MG63 (cell line): ENCODE results near the gene KCNAB2. TPM values are rescaled to one million over a fixed set of nuclear protein-coding genes. Genes with fewer than 3 reads are reported as not detected.

Experiments used
- DNase-seq: peaks from one replicate; pipeline ENCODE4 v3.0.0-alpha.2; 2020
- H3K27me3 ChIP-seq: fragments of 250-450 bp; sonication (Bioruptor Pico); 2 replicates; pipeline ENCODE4 v1.5.1; 2020; ENCODE audit warnings: mild to moderate bottlenecking, moderate library complexity
- H3K36me3 ChIP-seq: fragments of 250-450 bp; sonication (Bioruptor Pico); 2 replicates; pipeline ENCODE4 v1.5.1; 2020; ENCODE audit warnings: mild to moderate bottlenecking, moderate library complexity
- H3K4me3 ChIP-seq: fragments of 250-450 bp; sonication (Bioruptor Pico); 2 replicates; pipeline ENCODE4 v1.5.1; 2020; ENCODE audit warnings: mild to moderate bottlenecking, moderate library complexity
- H3K9me3 ChIP-seq: fragments of 250-450 bp; sonication (Bioruptor Pico); 2 replicates; pipeline ENCODE4 v1.5.1; 2020; ENCODE audit warnings: mild to moderate bottlenecking, moderate library complexity
- total RNA-seq: library from RNA; depleted of rRNA; stranded (reverse); fragments of >200 nt; shearing (Covaris generic); gene quantifications from 2 replicates; pipeline ENCODE4 v1.2.3, GENCODE V29; 2014; ENCODE audit warnings: low replicate concordance

The KCNAB2 gene
- total RNA-seq, 1 experiment from 2014 or later, result 6.2 TPM

GRCh38 chr1:6040444-6040843 lies 5.2 kb upstream of the KCNAB2 start:
- Histone ChIP-seq H3K27me3 (no peaks in the 10 kb centered on the region), H3K36me3 (no peaks in the 10 kb centered on the region), H3K4me3 (no peak overlapping the region), H3K9me3 (no peaks in the 10 kb centered on the region)
- DNase-seq, result no peak

GRCh38 chr1:6040861-6041415 lies 4.8 kb upstream of the KCNAB2 start:
- Histone ChIP-seq H3K4me3 (no peak overlapping the region), H3K36me3 (no peaks in the 10 kb centered on the region), H3K27me3 (no peaks in the 10 kb centered on the region), H3K9me3 (no peaks in the 10 kb centered on the region)
- DNase-seq, result no peak

- peak; percentile 38 for DNase-seq
- H3K4me3 ChIP-seq, result no peak overlapping the region
- no peaks in the 10 kb centered on the region for H3K27me3 ChIP-seq
- no peaks in the 10 kb centered on the region for H3K9me3 ChIP-seq
- no peaks in the 10 kb centered on the region for H3K36me3 ChIP-seq
Observed at GRCh38 chr1:6041432-6042062, 4.1 kb upstream of the KCNAB2 start.

- H3K27me3 ChIP-seq, result no peaks in the 10 kb centered on the region
- no peaks in the 10 kb centered on the region for H3K9me3 ChIP-seq
- DNase-seq, result no peak
- H3K4me3 ChIP-seq, result no peak overlapping the region
- no peaks in the 10 kb centered on the region for H3K36me3 ChIP-seq
Observed at GRCh38 chr1:6043561-6043960, 2.1 kb upstream of the KCNAB2 start.

- Histone ChIP-seq H3K36me3 (no peaks in the 10 kb centered on the region), H3K27me3 (no peaks in the 10 kb centered on the region), H3K4me3 (no peak overlapping the region), H3K9me3 (no peaks in the 10 kb centered on the region)
- no peak for DNase-seq
Observed at GRCh38 chr1:6044481-6045109, 1.1 kb upstream of the KCNAB2 start.

GRCh38 chr1:6045110-6045502 lies 582 bp upstream of the KCNAB2 start:
- no peak for DNase-seq
- Histone ChIP-seq H3K36me3 (no peaks in the 10 kb centered on the region), H3K4me3 (no peak overlapping the region), H3K9me3 (no peaks in the 10 kb centered on the region), H3K27me3 (no peaks in the 10 kb centered on the region)

- Histone ChIP-seq H3K27me3 (no peaks in the 10 kb centered on the region), H3K9me3 (no peaks in the 10 kb centered on the region), H3K36me3 (no peaks in the 10 kb centered on the region), H3K4me3 (no peak overlapping the region)
- DNase-seq, result no peak
Observed at GRCh38 chr1:6046279-6046678, 591 bp downstream of the KCNAB2 start.

GRCh38 chr1:6048179-6048867 lies 2.6 kb downstream of the KCNAB2 start:
- Histone ChIP-seq H3K9me3 (no peaks in the 10 kb centered on the region), H3K4me3 (no peak overlapping the region), H3K36me3 (no peaks in the 10 kb centered on the region), H3K27me3 (no peaks in the 10 kb centered on the region)
- DNase-seq, result no peak

GRCh38 chr1:6049419-6049818 lies 3.7 kb downstream of the KCNAB2 start:
- no peak for DNase-seq
- Histone ChIP-seq H3K4me3 (no peak overlapping the region), H3K36me3 (no peaks in the 10 kb centered on the region), H3K27me3 (no peaks in the 10 kb centered on the region), H3K9me3 (no peaks in the 10 kb centered on the region)

- DNase-seq, result no peak
- no peaks in the 10 kb centered on the region for H3K27me3 ChIP-seq
- H3K36me3 ChIP-seq, result no peaks in the 10 kb centered on the region
- no peak overlapping the region for H3K4me3 ChIP-seq
- no peaks in the 10 kb centered on the region for H3K9me3 ChIP-seq
Observed at GRCh38 chr1:6051423-6051822, 5.7 kb downstream of the KCNAB2 start.

GRCh38 chr1:6052543-6053205 lies 7.0 kb downstream of the KCNAB2 start:
- H3K9me3 ChIP-seq, result no peaks in the 10 kb centered on the region
- no peaks in the 10 kb centered on the region for H3K36me3 ChIP-seq
- peak; percentile 42 for DNase-seq
- H3K4me3 ChIP-seq, result no peak overlapping the region
- H3K27me3 ChIP-seq, result no peaks in the 10 kb centered on the region

- Histone ChIP-seq H3K36me3 (no peaks in the 10 kb centered on the region), H3K4me3 (no peak overlapping the region), H3K9me3 (no peaks in the 10 kb centered on the region), H3K27me3 (no peaks in the 10 kb centered on the region)
- DNase-seq, result no peak
Observed at GRCh38 chr1:6053206-6053546, 7.5 kb downstream of the KCNAB2 start.

- Histone ChIP-seq H3K9me3 (no peaks in the 10 kb centered on the region), H3K27me3 (no peaks in the 10 kb centered on the region), H3K4me3 (no peak overlapping the region), H3K36me3 (no peaks in the 10 kb centered on the region)
- DNase-seq, result no peak
Observed at GRCh38 chr1:6054596-6054995, 8.9 kb downstream of the KCNAB2 start.

- H3K36me3 ChIP-seq, result no peaks in the 10 kb centered on the region
- H3K9me3 ChIP-seq, result no peaks in the 10 kb centered on the region
- H3K27me3 ChIP-seq, result no peaks in the 10 kb centered on the region
- no peak overlapping the region for H3K4me3 ChIP-seq
- DNase-seq, result no peak
Observed at GRCh38 chr1:6056572-6056948, 10.9 kb downstream of the KCNAB2 start.

GRCh38 chr1:6057170-6057845 lies 11.6 kb downstream of the KCNAB2 start:
- Histone ChIP-seq H3K36me3 (no peaks in the 10 kb centered on the region), H3K27me3 (no peaks in the 10 kb centered on the region), H3K4me3 (no peak overlapping the region), H3K9me3 (no peaks in the 10 kb centered on the region)
- no peak for DNase-seq

- H3K36me3 ChIP-seq, result no peaks in the 10 kb centered on the region
- no peaks in the 10 kb centered on the region for H3K9me3 ChIP-seq
- no peaks in the 10 kb centered on the region for H3K27me3 ChIP-seq
- no peak for DNase-seq
- no peak overlapping the region for H3K4me3 ChIP-seq
Observed at GRCh38 chr1:6059866-6060265, 14.2 kb downstream of the KCNAB2 start.

- Histone ChIP-seq H3K27me3 (no peaks in the 10 kb centered on the region), H3K4me3 (no peak overlapping the region), H3K36me3 (no peaks in the 10 kb centered on the region), H3K9me3 (no peaks in the 10 kb centered on the region)
- DNase-seq, result no peak
Observed at GRCh38 chr1:6062670-6063069, 17.0 kb downstream of the KCNAB2 start.
